BJ (cell line): ENCODE measurements around the gene MRPL41. TPM values are rescaled to one million over a fixed set of nuclear protein-coding genes. Genes with fewer than 3 reads are reported as not detected.

Experiments used
- CTCF ChIA-PET: fragments of 350-600 bp; formaldehyde crosslinking; extraction: SDS; loops from one replicate; lab custom pipeline; 2021; ENCODE audit warnings: antibody characterized with exemption, inconsistent platforms; lab: Yijun Ruan, JAX
- POLR2A ChIA-PET: fragments of 300-600 bp; sonication (Branson Sonifier 250); formaldehyde crosslinking; extraction: SDS; loops from one replicate; lab custom pipeline; 2021; ENCODE audit warnings: antibody characterized with exemption; lab: Charles Lee
- DNase-seq: peaks from one replicate; pipeline ENCODE4 v3.0.0-alpha.2; 2011; ENCODE audit warnings: low read depth
- H3K27me3 ChIP-seq: 2 replicates; pipeline ENCODE4 v1.6.0; 2011; ENCODE audit warnings: low read length; ENCODE audit not compliant: control insufficient read depth, insufficient read depth
- H3K36me3 ChIP-seq: 2 replicates; pipeline ENCODE4 v1.5.1; 2011; ENCODE audit warnings: low read length; ENCODE audit not compliant: control insufficient read depth, insufficient read depth
- H3K4me3 ChIP-seq: 2 replicates; pipeline ENCODE4 v1.5.1; 2011; ENCODE audit warnings: low read depth, mild to moderate bottlenecking, control low read depth, low read length
- CTCF ChIP-seq: IDR thresholded peaks from 2 replicates; pipeline ENCODE4 v1.5.1; 2011; ENCODE audit warnings: low read depth, mild to moderate bottlenecking, control low read depth, inconsistent platforms, low read length, moderate library complexity; ENCODE audit not compliant: insufficient read depth
- polyA minus RNA-seq: library from RNA; depleted of rRNA, polyadenylated mRNA; stranded (reverse); fragments of >200 nt; gene quantifications from 2 replicates; pipeline ENCODE4 v1.2.3, GENCODE V29; 2011; rRNA and poly(A)+ RNA removed
- polyA plus RNA-seq: library from polyadenylated mRNA; depleted of rRNA; stranded (reverse); fragments of >200 nt; gene quantifications from 2 replicates; pipeline ENCODE4 v1.2.3, GENCODE V29; 2011; rRNA removed

MRPL41 gene
- polyA plus RNA-seq (19.8 and 28.7 TPM in 2 replicates), polyA minus RNA-seq (2.8 and 4.5 TPM in 2 replicates)

- POLR2A ChIA-PET = no interaction called here
- DNase-seq = peak; percentile 14
- CTCF ChIA-PET = interaction anchor here (0.7 to 1.2 kb wide), 7 partner anchors 8 to 126 kb away, joined by 3 to 4 read pairs (median 4); no protein-coding TSS in a partner anchor
These were observed at the start of gene MRPL41 for GRCh38 chr9:137551264-137552021. TSS of gene MRPL41 (plus strand) at chr9:137551879. CDS start at chr9:137552082, 203 bp downstream.

GRCh38 chr9:137502008-137502911, 49.4 kb upstream of the MRPL41 start:
- H3K4me3 ChIP-seq = no peak overlapping the region
- H3K36me3 ChIP-seq = no peaks in the 10 kb centered on the region
- H3K27me3 ChIP-seq = no peaks in the 10 kb centered on the region
- CTCF ChIA-PET = no interaction called here
- no peak for DNase-seq
- POLR2A ChIA-PET = no interaction called here
- TF ChIP-seq CTCF = no peak

More at GRCh38 chr9:137551264-137552021, at the start of gene MRPL41:
- H3K36me3 ChIP-seq = peaks cover 14% of the 10 kb centered on the region
- H3K27me3 ChIP-seq = no peaks in the 10 kb centered on the region
- TF ChIP-seq CTCF = peak; percentile 60
- H3K4me3 ChIP-seq = peak within 1 kb of the TSS; percentile 73

GRCh38 chr9:137504432-137504777, 47.3 kb upstream of the MRPL41 start:
- TF ChIP-seq CTCF = no peak
- ChIA-PET POLR2A (no interaction called here), CTCF (interaction anchor here (0.6 to 1.4 kb wide), 2 partner anchors 22 to 30 kb away, joined by 3 read pairs; no protein-coding TSS in a partner anchor)
- no peak overlapping the region for H3K4me3 ChIP-seq
- H3K36me3 ChIP-seq = no peaks in the 10 kb centered on the region
- no peak for DNase-seq
- no peaks in the 10 kb centered on the region for H3K27me3 ChIP-seq

- TF ChIP-seq CTCF = no peak
- Histone ChIP-seq H3K4me3 (no peak overlapping the region), H3K36me3 (no peaks in the 10 kb centered on the region), H3K27me3 (no peaks in the 10 kb centered on the region)
- ChIA-PET POLR2A (no interaction called here), CTCF (interaction anchor here (1.0 kb wide), 1 partner anchor 83 kb away, joined by 3 read pairs; the partner anchor contains the start of genes EXD3 and NOXA1)
- DNase-seq = no peak
These were observed 46.1 kb upstream of the MRPL41 start for GRCh38 chr9:137505421-137506140.
